Suprapubic skin (tissue), 4 donors: Measurements from ENCODE around the gene DGLUCY. TPM values are rescaled to one million over a fixed set of nuclear protein-coding genes. Genes with fewer than 3 reads are reported as not detected.
"Not testable (repeated sequence)": the region's sequence is repeated elsewhere in the genome, so short reads cannot be mapped to it uniquely, and the experiment has no call there.

Experiments used
- DNase-seq, 2 donors: peaks; one replicate each; pipeline ENCODE4 v3.0.0-alpha.2; 2019; ENCODE audit warnings: low spot score in 2 of 2
- H3K27ac ChIP-seq: fragments of 200-600 bp; sonication (generic); one replicate; pipeline ENCODE4 v1.5.1; 2019
- H3K27me3 ChIP-seq: fragments of 200-600 bp; sonication (generic); one replicate; pipeline ENCODE4 v1.5.1; 2019
- H3K36me3 ChIP-seq: fragments of 200-600 bp; sonication (generic); one replicate; pipeline ENCODE4 v1.5.1; 2019
- H3K4me1 ChIP-seq: fragments of 200-600 bp; sonication (generic); one replicate; pipeline ENCODE4 v1.5.1; 2019
- H3K4me3 ChIP-seq: fragments of 200-600 bp; sonication (generic); one replicate; pipeline ENCODE4 v1.5.1; 2019; ENCODE audit warnings: mild to moderate bottlenecking
- H3K9me3 ChIP-seq: fragments of 200-600 bp; sonication (generic); one replicate; pipeline ENCODE4 v1.5.1; 2019
- EP300 ChIP-seq: sonication (generic); formaldehyde crosslinking; IDR thresholded peaks from one replicate; pipeline ENCODE4 v1.6.1; 2017; ENCODE audit warnings: antibody characterized with exemption
- POLR2A ChIP-seq, 2 donors: fragments of 450-650 bp; IDR thresholded peaks; one replicate each; pipeline ENCODE4 v1.6.1; 2017; ENCODE audit warnings: antibody characterized with exemption in 2 of 2, mild to moderate bottlenecking in 2 of 2, moderate library complexity in 2 of 2
- POLR2AphosphoS5 ChIP-seq, 3 donors: sonication (generic); formaldehyde crosslinking; IDR thresholded peaks; one replicate each; pipeline ENCODE4 v1.6.1; 2017; ENCODE audit warnings: antibody characterized with exemption in 3 of 3
- WGBS: methylation state at CpG from one replicate; pipeline ENCODE4 v1.1.5; 2018; 5-methylcytosine and 5-hydroxymethylcytosine counted together
- total RNA-seq, 4 donors: library from RNA; depleted of rRNA; stranded (reverse); fragments of >200 nt; gene quantifications; one replicate each; pipeline ENCODE4 v1.1.0, GENCODE V29; 2016
- TF ChIP-seq, protein P1 (sequence below), 2 donors: fragments of 200-600 bp in 1 of 2; fragments of 450-650 bp in 1 of 2; sonication (generic) in 1 of 2; IDR thresholded peaks; one replicate each; pipeline ENCODE4 v1.5.1; 2016 to 2019; ENCODE audit warnings: antibody characterized with exemption in 2 of 2, mild to moderate bottlenecking in 1 of 2, moderate library complexity in 1 of 2

Gene DGLUCY
- total RNA-seq, 4 donors from 2014 or later: 54.0 to 94.9 (median 69.3) TPM

DNA sequence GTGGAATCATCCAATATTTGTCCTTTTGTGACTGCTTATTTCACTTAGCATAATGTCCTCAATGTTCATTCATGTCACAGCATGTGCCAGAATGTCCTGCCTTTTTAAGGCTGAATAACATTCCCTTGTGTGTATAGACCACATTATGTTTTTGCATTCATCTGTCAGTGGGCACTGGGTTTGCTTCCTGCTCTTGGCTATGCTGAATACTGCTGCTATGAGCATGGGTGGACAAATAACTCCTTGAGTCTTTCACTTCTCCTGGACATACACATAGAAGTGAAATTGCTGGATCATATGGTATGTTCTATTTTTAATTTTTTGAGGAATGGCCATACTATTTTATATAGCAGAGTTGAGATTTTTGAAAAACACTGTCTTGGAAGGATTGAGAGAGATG lies 83.8 kb downstream of the DGLUCY start:
- no peaks in the 10 kb centered on the region for H3K27me3 ChIP-seq
- TF ChIP-seq EP300 (no peak), POLR2A (IDR thresholded peaks at IDR 0.05) (no peak), POLR2AphosphoS5 (IDR thresholded peaks at IDR 0.05) (no peak)
- TF ChIP-seq, protein P1, sequence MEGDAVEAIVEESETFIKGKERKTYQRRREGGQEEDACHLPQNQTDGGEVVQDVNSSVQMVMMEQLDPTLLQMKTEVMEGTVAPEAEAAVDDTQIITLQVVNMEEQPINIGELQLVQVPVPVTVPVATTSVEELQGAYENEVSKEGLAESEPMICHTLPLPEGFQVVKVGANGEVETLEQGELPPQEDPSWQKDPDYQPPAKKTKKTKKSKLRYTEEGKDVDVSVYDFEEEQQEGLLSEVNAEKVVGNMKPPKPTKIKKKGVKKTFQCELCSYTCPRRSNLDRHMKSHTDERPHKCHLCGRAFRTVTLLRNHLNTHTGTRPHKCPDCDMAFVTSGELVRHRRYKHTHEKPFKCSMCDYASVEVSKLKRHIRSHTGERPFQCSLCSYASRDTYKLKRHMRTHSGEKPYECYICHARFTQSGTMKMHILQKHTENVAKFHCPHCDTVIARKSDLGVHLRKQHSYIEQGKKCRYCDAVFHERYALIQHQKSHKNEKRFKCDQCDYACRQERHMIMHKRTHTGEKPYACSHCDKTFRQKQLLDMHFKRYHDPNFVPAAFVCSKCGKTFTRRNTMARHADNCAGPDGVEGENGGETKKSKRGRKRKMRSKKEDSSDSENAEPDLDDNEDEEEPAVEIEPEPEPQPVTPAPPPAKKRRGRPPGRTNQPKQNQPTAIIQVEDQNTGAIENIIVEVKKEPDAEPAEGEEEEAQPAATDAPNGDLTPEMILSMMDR (IDR thresholded peaks at IDR 0.05): no peak
- peaks cover 13% of the 10 kb centered on the region for H3K4me1 ChIP-seq
- H3K9me3 ChIP-seq: no peaks in the 10 kb centered on the region
- no peak overlapping the region for H3K27ac ChIP-seq
- H3K4me3 ChIP-seq: no peak overlapping the region
- peaks cover 68% of the 10 kb centered on the region for H3K36me3 ChIP-seq
- no peak for DNase-seq

DNA sequence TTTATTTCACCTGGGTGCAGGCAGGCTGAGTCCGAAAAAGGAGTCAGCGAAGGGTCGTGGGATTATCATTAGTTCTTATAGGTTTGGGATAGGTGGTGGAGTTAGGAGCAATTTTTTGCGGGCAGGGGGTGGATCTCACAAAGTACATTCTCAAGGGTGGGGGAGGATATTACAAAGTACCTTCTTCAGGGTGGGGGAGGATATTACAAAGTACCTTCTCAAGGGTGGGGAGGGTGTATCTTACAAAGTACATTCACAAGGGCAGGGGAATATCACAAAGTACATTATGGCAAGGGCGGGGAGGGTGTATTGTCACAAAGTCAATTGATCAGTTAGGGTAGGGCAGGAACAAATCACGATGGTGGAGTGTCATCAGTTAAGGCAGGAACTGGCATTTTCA lies 86.9 kb downstream of the DGLUCY start:
- not testable (repeated sequence) for H3K4me3 ChIP-seq, H3K27me3 ChIP-seq, H3K9me3 ChIP-seq, H3K27ac ChIP-seq, DNase-seq
- 98% methylated on average over 6 of the region's 6 CpGs for WGBS
- H3K36me3 ChIP-seq: peaks cover 88% of the 10 kb centered on the region
- peaks cover 15% of the 10 kb centered on the region for H3K4me1 ChIP-seq

DNA sequence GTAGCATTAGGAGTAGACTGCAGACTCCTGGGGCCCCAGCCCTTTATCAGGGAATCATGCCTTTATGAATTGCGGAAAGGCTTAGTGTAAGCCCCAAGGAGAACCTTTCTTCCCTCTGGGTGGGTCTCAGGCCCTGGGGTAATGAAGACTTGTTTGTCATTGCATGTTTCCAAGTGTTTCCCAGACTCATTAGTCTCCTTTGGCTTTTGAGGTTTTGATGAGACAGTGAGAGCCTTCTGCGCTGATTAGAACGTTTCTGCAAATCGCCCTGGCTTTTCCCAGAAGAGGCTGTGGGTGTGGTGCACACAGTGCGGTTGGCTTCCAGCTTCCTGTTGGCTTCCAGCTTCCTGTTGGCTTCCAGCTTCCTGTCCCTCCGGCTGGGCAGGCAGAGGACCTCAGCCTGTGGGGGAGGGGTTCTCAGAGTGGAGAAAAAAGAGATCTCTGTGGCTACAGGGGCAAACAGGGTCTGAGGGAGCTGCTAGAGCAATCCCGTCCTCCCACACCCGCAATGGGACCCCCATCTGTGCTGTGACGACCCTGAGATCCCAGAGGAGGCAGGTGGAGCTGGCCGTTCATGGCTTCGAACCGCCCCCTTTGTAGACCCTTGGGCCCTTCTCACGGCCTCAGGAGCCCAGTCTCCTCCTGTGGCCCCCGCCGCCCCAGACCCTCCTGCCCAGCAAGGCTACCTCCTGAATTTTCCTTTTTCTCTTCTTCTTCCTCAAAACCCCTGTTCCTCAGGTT lies 88.5 kb downstream of the DGLUCY start:
- H3K4me1 ChIP-seq: peaks cover 15% of the 10 kb centered on the region
- TF ChIP-seq, protein P1 (IDR thresholded peaks at IDR 0.05): no peak
- TF ChIP-seq EP300: no peak
- no peak for TF ChIP-seq POLR2AphosphoS5 (IDR thresholded peaks at IDR 0.05)
- TF ChIP-seq POLR2A (IDR thresholded peaks at IDR 0.05): no peak
- no peak overlapping the region for H3K4me3 ChIP-seq
- H3K36me3 ChIP-seq: peaks cover 80% of the 10 kb centered on the region
- no peaks in the 10 kb centered on the region for H3K27me3 ChIP-seq
- no peaks in the 10 kb centered on the region for H3K9me3 ChIP-seq
- H3K27ac ChIP-seq: peak overlapping the region; percentile 19
- WGBS: 64% methylated on average over 15 of the region's 15 CpGs
- peak in 1 of 2 donors; percentile 73 for DNase-seq

DNA sequence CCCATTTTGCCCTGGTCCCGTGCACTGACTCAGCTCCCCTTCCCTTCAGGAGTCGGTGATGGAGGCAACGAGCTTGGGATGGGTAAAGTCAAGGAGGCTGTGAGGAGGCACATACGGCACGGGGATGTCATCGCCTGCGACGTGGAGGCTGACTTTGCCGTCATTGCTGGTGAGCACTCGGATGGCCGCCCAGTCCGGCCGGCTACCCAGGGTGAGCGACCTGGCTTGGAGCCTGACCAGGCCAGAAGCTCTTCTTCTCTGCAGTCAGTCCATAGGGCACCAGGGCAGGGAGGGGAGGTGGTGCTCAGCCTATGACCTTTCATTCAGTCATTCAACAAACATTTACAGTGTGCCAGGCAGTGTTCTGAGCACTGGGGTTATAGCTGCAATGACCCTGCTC lies 90.8 kb downstream of the DGLUCY start:
- TF ChIP-seq EP300: no peak
- TF ChIP-seq POLR2AphosphoS5 (IDR thresholded peaks at IDR 0.05): no peak
- no peak for TF ChIP-seq POLR2A (IDR thresholded peaks at IDR 0.05)
- TF ChIP-seq, protein P1 (IDR thresholded peaks at IDR 0.05): no peak
- Histone ChIP-seq H3K27me3 (no peaks in the 10 kb centered on the region), H3K4me3 (no peak overlapping the region), H3K36me3 (peaks cover 60% of the 10 kb centered on the region), H3K27ac (no peak overlapping the region), H3K9me3 (no peaks in the 10 kb centered on the region), H3K4me1 (peaks cover 15% of the 10 kb centered on the region)
- no peak for DNase-seq
- WGBS: 95% methylated on average over 14 of the region's 14 CpGs

DNA sequence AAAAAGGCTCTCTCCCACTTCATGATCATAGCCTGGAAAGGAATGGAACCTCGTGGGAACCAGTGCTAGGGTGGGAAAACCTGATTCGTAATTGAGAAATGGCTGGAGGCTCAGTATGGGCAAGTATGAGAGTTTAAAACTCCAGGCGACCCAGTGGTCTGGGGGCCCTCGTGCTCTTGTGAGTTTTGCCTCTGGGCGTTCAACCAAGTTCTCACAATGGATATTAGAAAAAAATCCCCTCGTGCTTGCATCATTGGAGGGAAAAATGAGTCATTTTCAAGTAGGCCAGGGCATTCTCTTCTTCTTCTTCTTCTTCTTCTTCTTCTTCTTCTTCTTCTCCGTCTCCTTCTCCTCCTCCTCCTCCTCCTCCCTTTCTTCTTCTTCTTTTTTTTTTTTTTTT lies 91.6 kb downstream of the DGLUCY start:
- Histone ChIP-seq H3K36me3 (peaks cover 58% of the 10 kb centered on the region), H3K27ac (no peak overlapping the region)
- 85% methylated on average over 7 of the region's 7 CpGs for WGBS

More for the DNA sequence above, 91.6 kb downstream of the DGLUCY start:
- Histone ChIP-seq H3K27me3 (no peaks in the 10 kb centered on the region), H3K4me3 (no peak overlapping the region), H3K4me1 (peaks cover 15% of the 10 kb centered on the region), H3K9me3 (no peaks in the 10 kb centered on the region)
- no peak for DNase-seq
- TF ChIP-seq, protein P1 (IDR thresholded peaks at IDR 0.05): no peak
- no peak for TF ChIP-seq EP300
- no peak for TF ChIP-seq POLR2A (IDR thresholded peaks at IDR 0.05)
- no peak for TF ChIP-seq POLR2AphosphoS5 (IDR thresholded peaks at IDR 0.05)
